NCI-H774 (cell line): Measurements from ENCODE around the gene CTNNA2.

Experiments
- DNase-seq: peaks from one replicate; lab custom pipeline; 2025; lab: John Stamatoyannopoulos, UW

CTNNA2 gene

DNA sequence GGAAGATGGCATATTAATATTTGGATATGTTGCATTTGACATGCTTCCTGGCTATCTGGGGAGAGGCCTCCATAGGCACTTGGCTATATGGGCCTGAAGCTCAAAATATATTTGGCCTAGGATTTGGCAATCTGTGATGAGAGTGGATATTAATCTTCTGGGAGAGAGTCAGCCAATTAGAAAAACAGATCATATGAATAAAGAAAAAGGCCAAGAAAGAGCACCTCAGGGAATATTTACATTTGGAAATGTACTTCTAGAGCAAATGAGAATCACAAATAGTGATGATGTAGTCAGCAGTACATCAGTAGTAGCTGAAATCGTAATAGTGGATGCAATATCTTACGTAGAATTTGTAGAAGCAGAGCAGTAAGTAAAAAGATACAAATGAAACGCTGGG is 277.0 kb downstream of the CTNNA2 start:
- no peak for DNase-seq

DNA sequence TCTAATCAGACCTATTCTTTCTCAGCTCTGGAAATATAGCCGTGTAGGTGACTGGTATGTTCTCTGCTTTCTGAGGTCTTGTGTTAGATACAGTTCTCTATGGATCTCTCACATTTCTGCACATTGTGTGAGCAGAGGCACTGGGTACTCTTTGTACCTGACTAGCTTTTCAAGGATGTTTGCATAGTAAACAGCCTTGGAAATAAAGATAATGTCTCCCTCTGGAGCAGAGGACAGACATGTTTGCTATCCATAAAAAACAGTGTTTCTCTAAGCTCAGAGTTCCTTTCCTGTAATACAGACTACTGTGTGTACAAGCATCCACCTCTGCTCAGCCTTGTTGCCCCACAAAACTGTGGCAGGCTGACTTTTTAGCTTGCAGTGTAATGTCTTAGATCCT is 279.2 kb downstream of the CTNNA2 start:
- no peak for DNase-seq

DNA sequence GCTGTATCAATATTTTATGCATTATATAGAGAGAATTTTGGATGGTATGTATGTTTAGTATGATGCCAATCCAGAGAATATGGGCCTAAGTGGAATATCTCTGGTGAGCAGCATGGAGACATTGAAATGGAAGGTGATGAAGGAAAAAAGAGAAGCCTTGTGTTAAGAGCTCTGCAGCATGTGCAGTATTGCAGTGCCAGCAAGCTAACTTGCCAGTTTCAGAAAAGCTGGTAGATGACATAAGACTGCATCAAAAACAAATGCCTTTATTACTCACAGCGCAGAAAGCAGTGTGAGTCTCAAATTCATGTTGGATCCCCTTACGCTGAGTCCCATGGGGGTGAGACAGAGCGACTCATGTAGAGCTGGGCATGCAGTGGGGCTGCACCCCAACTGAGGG is 280.2 kb downstream of the CTNNA2 start:
- DNase-seq, result no peak

DNA sequence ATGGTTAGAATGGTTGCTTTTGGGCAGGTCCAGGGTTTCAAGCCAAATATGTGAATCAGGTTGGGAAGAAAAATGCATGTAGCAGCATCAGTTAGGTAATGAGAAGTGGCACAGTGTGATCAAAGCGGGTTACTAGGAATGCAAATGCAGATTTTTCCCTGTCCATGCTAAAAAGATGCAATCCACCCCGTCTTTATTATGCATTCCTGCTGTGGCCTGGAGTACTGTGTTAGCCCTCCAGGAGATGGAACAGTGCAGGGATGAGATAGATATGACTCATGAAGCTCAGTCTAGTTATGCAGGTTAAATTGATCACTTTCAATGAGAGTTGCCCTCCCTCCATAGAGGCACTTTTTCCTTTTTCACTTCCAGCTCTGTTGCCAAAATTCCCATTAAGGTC is 283.8 kb downstream of the CTNNA2 start:
- DNase-seq, result no peak

DNA sequence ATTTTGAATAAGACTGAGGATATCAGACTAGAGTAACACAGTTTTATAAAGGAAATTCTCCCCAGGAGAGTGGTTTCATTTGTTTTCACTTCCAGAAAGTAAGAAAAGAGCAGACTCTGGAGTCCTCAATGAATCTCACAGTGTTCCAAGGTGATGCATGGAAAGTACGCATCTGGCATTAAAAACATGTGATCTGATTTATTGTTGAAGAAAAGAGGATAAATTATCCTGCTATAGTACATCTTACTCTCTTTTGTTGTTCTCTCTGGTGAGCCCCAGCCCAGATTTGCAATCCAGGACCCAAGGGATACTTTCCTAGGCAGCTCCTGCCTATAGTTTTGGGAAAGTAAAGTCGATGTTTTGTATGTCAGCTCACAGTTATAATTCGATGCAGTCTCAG is 285.9 kb downstream of the CTNNA2 start:
- no peak for DNase-seq

DNA sequence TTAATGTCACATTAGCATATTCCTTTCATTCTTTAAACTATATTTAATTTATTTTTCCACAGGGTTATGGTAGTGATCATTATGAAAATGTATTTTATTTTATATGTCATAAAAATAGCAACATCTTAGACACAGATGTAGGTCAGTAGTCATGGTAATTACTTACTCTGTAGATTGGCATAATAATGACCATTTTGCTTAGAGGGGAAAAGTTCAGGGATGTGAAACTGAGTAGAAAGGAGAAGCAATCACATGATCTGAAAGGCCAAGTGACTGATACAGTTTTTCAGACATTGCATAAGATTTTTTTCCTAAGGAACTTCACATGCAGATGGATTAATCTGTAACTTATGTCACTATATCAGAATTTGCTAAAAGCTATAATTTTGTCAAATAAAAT is 286.9 kb downstream of the CTNNA2 start:
- no peak for DNase-seq

DNA sequence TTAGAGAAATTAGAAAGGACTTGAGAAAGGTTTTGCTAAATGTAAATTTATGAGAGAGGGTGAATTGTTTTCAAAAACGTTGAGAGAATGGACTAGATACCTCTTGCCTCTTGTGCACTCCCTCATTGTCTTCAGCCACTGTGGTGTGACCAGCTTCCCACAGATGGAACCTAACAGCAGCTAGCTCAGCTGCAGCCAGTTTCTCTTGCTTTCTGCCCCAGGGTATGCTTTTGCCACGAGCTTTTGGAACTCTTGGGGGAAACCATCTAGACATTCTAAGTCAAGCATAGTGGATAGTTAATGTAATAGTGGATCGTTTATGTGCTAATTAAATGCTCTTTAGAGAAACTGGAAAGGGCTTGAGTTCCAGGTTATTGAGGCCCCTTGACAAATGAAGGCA is 288.2 kb downstream of the CTNNA2 start:
- no peak for DNase-seq

DNA sequence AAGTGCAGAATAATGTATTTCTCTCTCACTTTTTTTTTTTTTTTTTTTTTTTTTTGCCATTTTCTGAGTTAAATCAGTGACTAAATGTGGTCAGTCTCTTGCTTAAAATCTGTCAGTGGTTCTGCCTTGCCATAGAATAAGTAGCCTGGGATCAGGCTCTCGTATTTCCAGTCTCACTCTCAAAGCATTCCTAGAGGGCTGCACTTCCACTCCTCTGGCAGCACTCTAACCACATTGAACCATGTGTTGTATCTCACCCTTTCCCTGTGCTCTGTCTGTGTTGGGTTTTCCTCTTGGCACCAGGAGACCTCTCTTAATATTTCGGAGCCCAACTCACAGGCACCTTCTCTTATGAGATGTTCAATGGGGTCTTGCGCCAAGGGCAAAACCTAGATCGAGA is 304.4 kb downstream of the CTNNA2 start:
- no peak for DNase-seq

DNA sequence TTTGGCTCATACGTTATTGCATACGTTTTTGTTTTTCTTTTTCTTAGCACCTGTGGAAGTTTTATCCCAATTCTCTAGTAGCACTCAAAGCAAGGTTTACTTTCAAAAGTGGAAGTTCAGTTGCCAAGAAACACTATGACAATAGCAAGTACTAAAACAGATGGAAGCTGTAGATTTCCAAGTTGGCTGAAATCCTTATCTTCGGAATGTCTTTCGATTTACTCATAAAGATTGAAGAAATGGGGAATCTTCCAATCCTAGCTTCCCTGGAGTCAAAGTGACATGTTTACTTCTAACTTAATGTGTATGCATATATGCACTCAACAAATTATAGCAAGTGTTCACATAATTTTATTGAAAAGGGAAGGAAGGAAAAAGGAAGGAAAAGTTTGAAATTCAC is 307.4 kb downstream of the CTNNA2 start:
- no peak for DNase-seq

DNA sequence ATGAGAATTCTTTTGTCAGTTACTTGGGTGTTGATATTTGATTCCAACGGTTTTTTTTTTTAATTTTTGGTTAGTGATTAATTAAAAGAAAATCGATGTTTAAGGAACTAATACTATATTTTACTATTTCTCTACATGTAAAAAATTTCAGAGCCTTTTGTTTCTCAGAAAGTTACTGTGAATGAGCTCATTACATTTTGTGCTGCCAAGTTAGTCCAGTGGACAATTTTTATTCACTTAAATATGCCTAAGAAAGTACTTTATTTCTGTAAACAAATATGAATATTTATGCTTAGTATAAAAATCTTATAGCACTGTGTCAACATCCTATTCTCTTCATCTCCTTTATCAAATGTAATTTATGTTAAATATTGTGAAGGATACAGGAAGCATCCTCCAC is 309.3 kb downstream of the CTNNA2 start:
- DNase-seq, result no peak

DNA sequence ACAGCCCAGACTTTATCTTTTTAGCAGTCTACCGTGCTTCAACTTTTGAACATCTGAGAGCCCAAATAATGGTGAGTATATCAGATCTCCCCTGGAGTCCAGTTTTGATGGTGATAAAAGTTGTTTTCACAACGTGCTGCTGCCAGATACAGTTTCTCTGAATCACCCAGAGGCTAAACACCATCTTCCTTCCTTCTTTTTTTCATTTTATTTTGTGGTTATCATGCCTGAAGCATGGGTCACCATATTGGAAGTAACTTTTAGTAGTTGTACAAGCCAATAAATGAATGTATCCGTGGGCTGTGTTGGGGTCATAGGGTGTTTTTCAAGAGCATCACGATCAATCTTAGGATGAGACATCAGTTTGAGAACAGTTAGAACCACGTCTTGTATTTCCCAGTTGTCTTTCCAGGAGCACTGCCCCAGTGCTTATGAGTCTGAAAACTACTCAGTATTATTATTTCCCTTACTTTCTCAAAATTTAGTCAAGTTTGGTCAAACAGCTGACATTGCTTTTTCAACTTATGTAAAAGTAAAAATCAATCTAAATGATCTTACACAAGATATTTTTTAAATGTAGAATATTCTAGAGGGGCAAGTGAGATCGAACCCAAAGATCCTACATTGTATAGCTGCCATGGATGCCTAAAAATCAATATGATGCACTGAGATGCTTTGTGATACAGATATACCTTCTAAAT is 311.4 kb downstream of the CTNNA2 start:
- no peak for DNase-seq

DNA sequence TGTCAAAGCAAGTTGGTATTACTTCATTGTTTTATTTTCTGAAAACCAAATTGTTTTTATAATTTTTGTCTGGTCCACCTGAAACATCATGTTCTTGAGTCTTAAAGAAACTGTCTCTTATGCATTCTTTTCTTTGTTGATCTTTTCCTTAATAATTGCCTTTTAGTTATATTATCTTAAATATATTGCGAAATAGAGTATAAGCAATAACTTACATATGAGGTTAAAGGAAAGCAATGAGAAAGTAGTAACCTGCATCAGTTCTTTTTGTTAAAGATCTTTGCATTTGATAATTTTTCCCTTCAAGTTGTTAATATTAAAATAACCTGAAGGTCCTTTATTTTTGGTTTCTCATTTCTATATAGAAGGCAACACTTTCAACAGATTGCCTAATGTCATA is 315.0 kb downstream of the CTNNA2 start:
- DNase-seq, result no peak

DNA sequence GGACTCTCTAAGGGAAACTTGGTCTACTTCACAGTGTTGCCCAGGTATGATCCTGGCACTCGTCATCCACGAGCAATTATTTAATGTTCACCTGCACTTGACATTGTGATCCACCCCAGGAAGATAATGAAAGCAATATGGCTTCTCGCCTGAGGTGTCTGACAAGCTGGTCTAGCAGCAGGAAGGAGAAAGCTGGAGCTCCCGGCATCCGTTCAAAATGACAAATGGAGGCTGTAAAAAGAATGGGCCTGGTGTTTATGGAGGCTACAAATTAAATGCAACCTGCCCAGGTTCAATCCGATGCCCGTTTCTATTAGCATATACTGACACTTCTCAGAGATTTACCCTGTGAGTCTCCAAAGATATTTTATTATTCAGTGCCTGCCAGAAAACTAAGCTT is 317.6 kb downstream of the CTNNA2 start:
- no peak for DNase-seq

DNA sequence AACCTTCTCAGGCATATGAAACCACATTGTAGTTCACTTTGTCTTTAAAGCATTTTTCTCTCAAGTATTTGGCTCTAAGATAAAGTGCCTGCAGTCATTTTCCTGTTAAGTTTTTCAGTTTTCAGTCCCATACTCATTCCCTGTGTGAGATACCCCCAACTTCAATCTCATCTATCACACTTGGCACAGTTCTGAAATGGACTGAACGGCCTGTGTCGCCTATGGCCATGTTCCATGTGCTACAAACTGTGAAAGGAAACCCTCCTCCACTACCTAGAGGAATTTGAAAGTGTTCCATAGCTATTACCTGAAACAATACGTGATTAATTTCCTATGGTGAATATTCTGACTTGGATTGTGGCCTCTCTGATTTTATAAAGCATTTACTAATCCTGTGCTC is 319.1 kb downstream of the CTNNA2 start:
- no peak for DNase-seq

DNA sequence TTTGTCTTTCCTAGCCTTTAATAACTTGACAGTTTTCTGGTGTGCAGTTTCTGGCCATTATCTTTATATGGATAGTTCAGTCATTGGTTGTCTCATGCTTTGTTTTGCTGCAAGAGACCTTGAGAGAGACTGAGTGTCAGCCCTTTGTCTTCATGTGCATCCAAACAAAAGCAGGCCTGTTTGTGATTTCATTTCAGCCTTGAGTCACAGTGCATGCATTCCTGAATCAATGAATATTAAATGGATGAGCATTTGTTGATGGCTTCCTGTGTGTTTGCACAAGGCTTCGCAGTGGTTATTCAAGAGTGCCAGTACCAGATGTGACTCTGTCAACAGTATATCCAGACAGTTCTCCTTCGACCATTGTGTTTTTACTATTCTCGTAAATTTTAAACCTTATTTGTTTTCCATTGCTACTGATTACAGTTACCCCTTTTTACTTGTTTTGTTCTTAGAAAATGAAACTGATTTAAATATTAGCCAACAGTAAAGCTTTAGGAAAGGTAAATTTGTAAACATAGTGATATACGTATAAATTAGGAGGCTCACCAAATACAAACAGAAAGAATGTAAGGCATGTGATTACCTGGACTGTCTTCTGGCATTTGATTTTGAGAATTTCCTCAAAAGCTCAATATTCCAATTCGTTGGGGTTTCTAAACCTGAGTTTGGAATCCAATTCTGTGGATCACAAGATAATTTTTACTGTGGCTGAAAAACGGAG is 319.8 kb downstream of the CTNNA2 start:
- DNase-seq, result peak; percentile 21

DNA sequence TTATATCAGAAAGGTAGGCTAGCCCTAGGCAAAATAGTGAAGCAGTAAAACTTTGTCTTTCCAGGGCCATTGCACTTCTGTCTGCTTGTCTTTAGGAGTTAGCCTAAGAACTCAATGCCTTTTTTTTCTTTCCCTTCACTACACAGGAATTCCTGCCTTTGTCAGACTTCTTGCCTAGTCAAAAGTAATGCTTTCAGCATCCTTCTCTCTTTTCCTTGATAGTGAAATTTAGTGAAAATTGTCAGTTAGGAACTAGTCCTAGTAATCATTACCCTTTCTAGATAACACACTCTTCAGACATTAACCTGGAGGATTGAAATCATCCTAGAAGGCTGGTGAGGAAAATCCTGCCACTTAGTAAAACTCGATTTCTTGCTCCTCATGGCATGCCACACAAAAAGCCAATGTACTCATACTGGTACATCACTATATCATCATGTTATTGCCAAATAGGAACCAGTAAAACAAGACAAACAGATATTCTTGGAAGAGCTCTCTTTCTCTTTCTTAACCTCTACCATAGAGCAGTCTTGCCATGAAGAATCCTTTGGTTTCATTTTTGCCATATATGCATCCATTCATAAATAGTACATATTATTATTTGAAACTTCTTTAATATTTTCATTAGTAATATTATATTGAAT is 320.5 kb downstream of the CTNNA2 start:
- DNase-seq, result no peak

DNA sequence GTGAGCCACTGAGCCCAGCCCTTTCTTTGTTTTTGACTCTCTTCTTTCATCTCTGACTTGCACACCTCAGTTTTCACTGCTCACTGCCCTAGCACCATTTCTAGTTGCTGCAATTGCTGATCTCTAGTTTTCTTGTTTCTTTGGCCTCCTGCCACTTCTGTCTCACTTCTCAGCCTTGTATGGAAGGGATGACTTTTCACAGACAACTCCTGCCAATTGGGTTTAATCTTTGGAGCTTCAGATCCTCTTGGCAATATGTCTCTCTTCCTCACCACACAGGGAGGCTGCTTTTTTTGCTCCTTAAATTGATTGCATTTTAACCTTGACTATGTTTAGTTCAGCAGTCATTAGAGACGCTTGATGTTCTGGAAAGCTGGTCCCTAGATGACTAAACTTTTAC is 323.1 kb downstream of the CTNNA2 start:
- no peak for DNase-seq

DNA sequence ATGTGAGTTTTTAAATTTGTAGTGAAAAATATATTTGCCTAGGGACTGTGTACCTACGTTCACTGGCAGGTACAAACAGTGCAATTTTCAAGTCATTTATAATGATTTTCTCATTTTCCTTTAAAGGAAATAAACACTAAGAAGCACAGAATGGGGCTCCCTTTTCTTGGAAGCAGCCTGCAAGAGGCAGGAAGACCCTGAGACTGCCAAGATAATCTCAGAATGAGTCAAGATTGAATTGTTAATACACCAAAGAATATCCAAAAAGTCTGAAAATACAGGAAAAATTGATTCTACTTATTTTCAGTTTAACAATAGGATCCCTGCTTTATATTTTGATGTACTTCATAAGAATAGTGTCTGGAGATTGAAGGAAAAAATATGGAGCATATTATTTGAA is 331.2 kb downstream of the CTNNA2 start:
- DNase-seq, result no peak

DNA sequence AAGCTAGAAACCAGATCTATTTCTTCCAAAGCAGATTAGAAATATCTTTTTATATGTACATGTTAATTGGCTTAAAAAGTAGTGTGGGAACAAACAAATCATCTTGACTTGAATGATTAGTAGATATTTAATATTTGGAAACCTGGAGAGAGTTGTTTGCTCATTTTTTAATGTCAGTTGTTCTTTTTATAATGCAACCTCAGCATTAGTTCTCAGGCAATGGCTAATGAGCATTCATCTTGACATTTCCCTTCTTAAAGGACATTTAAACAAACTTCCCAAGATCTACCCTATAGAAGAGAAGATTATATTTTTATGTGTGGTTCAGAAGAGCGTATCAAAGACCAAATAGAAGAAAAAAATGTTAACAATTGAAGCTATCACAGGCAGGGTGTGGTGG is 334.0 kb downstream of the CTNNA2 start:
- DNase-seq, result no peak

DNA sequence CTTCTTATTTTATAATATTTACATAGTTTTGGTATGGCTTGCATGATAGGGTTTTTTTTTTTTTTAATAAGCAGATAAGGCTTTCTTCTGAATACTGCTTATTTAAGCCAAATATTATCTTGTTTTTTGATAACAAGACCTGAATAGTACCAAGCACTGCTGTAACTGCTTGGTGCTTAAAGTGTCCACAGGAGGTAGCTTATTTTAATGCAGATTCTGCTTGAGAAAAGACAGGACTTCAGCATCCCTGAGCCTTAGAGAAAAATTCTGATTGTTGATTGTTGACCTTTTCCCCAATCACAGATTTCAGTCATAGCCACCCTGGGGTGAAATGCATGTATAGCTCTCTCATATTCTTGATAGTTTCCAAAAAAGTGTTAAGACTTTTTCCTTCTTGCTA is 336.4 kb downstream of the CTNNA2 start:
- DNase-seq, result no peak

DNA sequence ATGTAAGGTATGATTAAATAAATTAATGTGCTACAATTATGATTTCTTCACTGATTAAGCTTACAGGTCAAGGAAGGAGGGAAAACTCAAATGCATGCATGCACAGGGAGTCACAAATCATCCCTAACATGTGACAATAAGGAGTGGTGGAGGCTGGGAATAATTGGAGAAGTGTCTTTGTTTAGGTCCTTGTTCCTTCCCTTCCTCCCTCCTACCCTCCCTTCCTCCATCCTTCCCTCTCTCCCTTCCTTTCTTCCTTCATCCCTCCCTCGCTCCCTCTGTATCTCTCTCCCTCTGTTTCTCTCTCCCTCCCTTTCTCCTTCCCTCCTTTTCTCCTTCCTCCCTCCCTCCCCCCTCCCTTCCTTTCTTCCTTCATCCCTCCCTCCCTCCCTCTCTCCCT is 337.1 kb downstream of the CTNNA2 start:
- no peak for DNase-seq

DNA sequence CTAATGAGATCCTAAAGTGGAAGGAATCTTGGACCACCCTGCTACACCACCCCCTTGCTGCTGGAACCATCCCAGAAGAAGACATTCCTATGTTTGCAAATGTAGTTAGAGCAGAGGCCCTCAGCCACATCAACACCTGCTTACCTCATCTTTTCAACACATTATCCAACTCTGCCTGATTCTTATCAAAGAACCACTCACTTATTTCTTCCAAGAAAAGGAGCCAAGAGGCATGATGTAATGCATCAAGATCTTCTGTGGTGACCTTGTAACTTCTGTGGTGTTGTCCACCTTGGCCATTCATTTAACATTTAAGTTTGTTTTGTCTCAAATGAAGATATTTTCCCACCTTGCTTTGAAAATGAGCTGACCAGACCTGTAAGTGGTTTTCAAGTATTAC is 338.1 kb downstream of the CTNNA2 start:
- no peak for DNase-seq

DNA sequence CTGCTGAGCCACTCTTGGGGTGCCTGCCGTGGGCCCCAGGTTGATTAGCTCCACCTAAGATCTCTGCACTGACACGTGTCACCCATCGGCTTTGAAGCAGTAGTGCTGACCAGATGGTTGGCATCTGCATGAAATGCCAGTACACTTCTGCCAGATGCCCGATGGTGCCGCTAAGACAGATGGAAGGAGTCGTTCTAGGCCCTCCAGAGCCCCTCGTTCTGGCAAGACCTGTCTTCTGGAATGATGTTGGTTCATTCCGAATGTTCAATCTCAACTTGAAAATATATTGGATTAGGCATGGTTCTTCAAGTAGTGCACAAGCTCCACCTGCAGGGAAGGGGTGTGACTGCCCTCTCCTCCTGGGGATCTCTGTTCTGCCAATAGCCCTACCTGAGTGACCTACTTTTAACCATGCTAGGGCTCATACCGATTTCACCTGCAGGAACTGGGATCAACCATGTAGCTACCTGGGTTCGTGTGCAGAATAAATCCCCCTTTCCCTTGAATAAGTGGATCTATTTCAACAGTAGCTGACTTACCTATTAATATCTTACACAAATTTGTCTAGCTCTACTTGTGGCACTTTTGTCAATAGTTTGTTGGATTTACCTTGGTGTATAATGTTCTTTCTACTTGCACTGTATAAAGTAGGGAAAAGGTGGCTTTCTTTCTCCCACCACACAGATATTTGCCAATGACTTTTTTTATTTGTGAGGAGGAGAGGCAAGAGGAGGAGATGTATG is 342.6 kb downstream of the CTNNA2 start:
- DNase-seq, result no peak
